Upper lobe of left lung (tissue), 4 donors: ENCODE results near the gene SLC35E3.

ENCODE experiments used
- CTCF ChIP-seq, 6 experiments: fragments of 450-650 bp in 4 of 6; fragments of 200-600 bp in 2 of 6; sonication (generic) in 2 of 6; IDR thresholded peaks; one replicate each; pipeline ENCODE4 v1.5.1; 2016 to 2019; ENCODE audit warnings: antibody characterized with exemption in 6 of 6
- EP300 ChIP-seq, 4 donors: sonication (generic); formaldehyde crosslinking; IDR thresholded peaks; one replicate each; pipeline ENCODE4 v1.5.1; 2017; ENCODE audit warnings: antibody characterized with exemption in 4 of 4, control low read depth in 2 of 4
- POLR2A ChIP-seq, 4 donors: fragments of 450-650 bp; IDR thresholded peaks; one replicate each; pipeline ENCODE4 v1.5.1; 2016 to 2017; ENCODE audit warnings: antibody characterized with exemption in 4 of 4, mild to moderate bottlenecking in 2 of 4
- POLR2AphosphoS5 ChIP-seq, 2 donors: sonication (generic); formaldehyde crosslinking; IDR thresholded peaks; one replicate each; pipeline ENCODE4 v1.5.1; 2017; ENCODE audit warnings: antibody characterized with exemption in 2 of 2

- no peak for TF ChIP-seq POLR2A (IDR thresholded peaks at IDR 0.05)
- TF ChIP-seq EP300 (IDR thresholded peaks at IDR 0.05) = no peak
- no peak for TF ChIP-seq CTCF (IDR thresholded peaks at IDR 0.05)
- TF ChIP-seq POLR2AphosphoS5 (IDR thresholded peaks at IDR 0.05) = no peak
Measured at GRCh38 chr12:68805592-68806120, 59.7 kb downstream of the SLC35E3 start.
